Measurements from ENCODE around the gene H1-8.

The H1-8 gene

DNA sequence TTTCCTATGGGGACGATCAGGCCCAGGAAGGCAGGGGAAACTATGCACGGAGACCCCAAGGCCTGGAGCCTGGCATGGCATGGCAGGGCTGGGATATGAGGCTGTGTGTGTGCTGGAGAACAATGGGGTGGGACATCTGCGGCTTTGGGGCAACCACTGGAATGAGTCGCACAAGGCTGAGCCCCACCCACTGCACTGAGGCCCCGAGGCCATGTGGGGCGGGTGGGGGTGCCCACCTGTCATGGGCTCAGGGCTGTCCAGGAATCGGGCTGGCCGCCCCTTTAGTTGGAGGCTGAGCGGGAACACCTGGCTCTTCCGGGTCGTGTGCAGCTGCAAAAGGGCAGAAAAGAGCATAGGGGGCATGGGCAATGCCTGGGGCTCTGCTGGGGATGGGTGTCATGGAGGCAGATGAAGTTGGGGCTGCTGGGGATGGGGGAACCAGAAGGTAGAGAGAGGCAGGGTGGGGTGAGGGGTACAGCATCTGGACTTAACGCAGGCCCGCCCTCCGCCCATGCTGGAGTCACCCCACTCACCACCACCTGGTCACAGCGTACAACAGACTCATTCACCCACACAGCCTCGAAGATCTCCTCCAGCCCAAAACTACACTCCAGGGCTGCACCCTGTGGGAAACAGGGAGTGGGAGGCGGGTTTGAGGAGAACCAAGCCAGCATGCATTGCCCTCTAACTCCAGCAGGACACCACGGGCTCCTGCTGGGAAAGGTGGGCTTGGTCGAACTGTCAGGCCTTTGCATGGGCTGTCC lies 32.4 kb downstream of the H1-8 start:
- DNase-seq: no peak

DNA sequence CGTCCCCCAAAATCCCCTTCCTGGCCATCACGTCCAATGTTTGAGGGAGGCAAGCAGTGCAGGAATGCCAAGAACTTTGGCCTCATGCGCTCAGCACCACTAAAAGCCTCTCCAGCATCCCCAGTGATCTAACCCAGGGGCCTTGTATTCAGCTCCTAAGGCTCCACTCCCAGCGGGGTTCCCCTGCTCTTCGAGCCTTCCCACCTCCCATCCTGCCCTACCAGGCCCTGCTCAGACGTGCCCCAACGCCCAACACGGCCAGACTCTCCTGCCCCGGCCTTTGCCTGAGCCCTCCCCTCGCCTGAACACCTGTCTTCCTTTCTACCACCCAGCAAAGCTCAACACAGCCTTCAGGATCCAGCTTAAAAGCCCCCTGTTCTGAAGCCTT lies 33.0 kb downstream of the H1-8 start:
- no peak for DNase-seq

DNA sequence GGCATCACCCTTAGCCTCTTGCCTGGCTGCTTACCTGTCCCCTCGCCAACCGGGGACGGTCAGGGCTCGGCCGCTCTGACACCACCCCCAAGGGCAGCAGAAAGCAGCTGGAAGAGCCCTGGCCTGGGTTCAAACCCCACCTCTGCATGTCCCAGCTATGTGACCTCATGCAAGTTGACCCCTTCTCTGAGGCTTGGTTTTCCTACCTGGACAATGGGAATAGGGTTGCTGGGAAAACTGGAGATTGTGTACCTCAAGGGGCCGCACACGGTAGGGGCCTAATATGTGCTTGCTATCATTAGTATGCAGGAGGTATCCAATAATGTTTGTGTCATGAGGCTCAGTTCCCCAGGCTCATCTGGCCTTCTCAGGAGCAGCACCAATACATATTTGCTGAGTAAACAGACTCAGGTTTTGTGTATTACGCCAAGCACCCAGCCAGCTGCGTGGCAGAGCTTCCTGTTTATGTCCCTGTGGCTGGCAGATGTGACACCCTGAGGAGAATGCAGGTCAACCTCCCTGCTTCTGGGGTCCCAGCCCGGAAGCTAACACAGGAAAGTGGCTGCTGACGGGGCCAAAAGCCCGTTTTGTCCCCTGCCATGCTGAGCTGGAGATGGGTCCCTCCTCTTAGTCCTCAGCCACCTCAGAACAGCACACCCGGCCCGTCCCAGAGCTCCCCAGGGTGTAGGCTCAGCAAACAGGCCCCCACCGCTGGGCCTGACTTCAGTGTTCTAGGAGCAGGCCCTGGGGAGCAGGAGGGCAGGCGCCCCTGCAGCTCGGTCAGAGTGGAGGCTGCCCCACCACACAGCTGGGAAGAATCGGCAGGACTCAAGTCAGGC lies 33.8 kb downstream of the H1-8 start:
- DNase-seq: peak; percentile 89

DNA sequence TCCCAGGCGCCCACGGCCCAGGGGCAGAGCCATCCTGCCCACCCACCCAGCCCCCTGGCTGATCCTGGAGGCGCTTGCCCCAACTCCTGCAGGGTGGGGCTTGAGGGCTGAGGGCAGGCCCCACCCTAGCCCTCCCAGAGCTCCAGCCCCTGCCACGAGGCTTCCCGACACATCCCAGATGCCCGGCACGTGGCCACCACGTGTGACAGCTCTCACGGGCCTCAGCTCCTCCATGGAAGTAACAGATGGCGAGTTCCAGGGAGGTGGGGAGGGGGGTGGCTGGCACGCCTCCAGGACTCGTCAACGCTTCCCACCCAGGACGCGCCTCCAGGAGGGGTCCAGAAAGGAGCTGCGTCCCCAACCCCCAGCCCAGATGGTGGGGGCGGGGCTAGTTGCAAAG lies 34.4 kb downstream of the H1-8 start:
- DNase-seq: no peak

DNA sequence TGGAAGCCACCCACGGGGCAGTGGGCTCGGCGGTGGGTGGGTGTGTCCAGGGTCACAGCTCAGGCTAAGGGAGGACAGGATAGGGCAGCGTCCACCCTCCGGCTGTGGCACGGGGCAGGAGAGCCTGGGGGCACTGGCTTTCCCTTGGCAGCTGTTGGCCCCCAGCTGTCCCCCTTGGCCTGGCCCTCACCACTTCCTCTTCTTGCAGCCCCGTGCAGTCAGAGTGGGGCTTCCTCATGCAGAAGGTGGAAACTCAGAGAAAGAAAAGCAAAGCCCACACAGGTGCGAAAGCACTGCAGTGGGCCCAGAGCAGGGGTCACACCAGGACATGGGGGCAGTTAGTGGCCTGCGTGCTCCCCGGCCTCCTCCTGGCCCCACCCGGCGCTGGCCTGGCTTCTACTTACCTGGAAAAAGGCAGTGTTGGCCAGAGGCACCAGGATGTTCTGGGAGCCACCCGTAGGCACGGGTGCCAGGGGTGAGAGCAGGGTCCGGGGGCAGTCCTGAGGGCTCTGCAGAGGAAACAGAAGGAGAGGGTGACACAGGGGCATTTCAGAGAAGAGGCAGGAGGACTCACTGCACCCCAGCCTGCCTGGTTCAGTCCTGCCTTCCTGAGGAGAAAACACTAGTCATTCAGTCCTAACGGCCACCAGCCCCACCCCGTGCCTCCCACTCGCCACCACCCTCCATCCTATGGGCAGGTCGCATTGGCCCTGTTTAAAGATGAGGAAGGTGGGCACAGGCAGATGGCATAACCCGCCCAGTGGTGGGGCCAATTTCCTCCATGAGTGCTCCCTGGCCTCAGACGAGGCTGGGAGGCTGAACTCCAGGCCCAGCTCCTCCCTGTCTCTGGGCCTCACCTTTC lies 35.2 kb downstream of the H1-8 start:
- no peak for DNase-seq

DNA sequence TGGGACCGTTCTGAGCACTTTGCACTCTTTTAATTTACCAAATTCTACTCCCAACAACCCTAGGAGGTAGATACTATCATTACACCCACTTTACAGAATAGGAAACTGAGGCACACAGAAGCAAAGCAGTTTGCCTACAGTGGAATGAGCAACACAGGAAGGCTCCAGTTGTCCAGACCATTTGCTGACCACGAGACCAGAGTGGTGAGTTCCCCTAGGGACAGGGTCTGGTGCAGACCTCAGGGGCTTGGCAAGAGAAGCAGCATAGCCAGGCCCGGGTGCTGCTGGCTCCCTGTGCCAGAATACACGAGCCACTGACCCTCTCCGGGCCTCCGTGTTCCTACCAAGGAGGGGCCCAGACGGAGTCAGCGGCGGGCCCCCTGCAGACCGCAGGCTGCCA lies 37.0 kb downstream of the H1-8 start:
- DNase-seq: no peak

DNA sequence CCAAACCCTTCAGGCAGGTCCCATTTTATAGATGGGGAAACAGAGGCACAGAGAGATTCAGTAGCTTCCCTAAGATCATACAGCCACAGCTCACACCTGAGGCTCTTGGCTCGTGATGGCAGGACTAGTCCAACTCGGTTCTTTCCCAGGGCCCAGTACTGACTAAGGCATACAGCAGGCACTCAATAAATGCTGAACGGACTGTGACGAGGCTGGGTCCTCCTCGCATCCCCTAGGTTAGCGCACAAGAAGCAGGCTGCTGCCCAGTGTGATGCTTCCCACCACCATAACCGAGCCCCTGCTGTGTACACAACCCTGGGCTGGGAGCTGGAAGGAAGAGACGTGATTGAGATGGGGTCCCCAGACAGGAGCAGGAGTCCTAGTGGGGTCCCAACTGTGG lies 38.6 kb downstream of the H1-8 start:
- no peak for DNase-seq

DNA sequence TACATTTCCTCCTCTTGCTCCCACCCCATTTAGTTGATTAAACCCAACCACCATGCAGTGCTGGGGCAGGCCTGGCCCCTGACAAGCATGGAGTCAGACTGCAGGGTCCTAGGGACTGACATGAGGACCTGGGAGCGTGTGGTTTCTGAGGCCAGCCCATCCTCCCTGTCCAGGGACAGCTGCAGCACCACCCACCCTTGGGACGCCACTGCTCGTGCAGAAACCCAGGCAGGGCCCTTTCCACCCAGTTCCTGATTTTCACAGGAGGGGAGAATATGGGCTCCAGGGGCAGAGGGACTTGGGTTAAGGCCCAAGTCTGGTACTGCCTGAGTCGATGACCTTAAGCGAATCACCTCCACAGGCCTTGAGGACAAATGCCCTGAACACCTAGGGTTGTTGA lies 39.8 kb downstream of the H1-8 start:
- DNase-seq: no peak

DNA sequence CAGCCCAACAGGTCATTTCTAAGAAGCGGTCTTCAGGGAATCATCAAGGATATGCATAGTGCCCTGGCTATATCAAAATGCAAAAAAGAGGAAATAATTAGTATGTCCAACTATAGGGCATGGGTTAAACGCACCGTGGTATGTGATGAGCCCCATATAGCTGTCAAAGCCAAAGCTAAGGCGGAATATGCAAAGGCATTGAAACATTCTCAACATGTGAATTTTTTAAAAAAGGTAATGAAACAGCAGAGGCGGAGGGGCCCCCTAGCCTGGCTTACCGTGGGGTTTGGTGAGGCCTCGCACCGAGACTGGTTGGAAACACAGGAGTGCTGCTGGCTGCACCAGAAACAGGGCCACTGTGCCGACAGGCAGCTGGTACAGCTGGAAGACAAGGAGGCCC lies 40.3 kb downstream of the H1-8 start:
- no peak for DNase-seq

DNA sequence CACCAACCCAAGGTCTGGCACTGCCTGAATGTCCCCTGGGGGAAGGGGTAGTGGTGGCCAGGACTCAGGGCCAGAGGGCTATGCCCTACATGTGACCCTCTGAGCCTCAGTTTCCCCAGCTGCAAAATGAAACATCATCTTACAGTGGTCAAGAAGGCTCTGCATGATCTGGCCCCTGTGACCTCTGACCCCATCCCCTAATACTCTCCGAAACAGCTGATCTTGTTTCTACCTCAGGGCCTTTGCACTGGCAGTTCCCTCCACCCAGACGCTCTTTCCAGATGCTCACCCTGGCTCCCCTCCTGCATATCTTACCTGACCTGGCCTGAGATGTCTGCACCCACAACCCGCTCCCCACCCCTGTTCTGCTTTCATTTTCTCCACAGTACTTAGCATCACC lies 41.7 kb downstream of the H1-8 start:
- DNase-seq: no peak

DNA sequence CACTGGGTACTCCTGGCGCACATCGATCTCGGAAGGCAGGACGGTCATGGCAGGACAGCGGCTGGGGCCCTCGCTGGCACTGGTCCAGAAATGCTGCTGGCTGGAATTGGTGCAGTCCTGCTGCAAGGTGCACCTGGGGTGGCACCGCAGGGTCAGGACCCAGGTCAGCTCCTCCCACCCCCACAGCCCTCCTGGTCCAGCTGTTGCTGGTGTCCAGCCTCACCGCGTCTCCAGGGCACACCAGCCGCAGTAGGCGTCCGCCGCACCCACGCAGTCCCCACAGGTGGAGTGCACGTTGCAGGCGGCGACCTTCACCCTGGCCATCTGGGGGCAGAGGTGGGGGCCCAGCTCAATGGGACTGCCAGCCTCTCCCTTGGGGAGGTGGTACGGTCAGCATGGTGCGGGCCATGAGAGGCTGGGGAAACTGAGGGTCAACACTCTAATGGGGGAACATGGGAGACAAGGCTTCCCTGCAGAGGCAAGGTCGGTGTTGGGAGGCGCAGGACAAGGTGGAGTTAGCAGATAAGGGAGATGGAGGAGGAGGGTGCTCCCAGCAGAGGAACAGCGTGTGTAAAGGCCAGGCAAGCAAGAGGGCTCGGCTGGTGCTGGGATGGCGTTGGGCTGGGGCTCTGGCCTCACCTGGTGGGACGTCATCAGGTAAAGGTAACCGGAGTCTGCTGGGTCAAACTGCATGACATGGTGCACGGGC lies 43.1 kb downstream of the H1-8 start:
- no peak for DNase-seq

DNA sequence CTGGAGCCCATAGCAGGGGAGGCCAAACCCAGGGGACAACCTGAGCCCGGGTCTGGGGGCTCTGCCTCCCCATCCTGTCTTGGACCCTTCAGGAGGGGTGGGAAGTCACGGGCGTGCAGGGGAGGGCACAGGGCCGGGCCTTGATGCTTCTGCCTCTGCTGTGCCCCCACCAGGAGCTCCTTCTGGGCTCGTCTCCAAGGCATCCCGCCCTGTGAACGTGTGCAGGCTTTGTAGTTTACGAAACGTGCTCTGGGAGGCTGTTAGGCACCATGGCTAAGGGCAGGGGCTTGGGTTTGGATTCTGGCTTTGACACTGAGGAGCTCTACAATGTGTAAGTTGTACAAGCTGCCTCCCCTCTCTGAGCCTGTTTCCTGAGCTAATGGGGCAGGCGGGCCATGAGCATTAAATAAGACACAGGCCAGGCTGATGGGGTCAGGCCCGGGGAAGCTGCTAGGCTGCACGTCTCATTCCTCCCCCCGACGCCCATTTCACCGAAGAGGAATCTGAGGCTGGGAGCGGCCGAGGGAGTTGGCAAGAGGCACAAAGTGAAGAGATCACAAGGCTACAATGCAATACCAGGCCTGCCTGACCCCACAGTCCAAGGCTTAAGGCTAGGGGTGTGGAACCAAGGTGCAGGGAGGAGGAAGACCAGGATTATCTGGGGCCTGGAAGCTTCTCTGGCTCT lies 43.9 kb downstream of the H1-8 start:
- no peak for DNase-seq

DNA sequence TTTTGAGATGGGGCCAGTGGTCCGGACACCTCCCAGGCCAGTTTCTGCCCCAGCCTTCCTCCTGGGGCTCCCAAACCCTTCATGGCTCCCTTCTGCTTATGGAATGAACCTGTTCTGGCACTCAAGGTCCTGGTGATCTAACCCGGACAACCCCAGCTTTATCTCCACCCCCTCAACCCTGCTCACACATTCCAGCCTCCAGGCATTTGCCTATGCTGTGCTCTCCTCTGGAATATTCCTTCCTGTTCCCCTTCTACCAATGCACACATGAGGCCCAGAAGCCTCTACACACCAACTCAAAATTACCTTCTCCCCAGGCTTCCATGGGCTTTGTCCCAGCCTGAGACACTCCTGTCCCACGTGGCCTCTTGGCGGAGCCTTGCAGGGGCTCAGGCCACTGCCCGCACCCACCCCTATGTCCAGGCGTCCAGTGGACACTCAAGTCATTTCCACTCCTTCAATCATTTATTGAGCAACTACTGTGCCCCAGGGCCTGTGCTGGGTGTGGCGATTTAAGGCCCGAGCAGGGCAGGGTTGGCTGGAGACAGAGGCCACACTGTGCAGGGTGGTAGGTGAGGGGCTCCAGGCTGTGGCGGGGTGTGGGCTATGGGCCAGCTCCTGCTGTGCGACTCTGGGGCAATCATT lies 44.7 kb downstream of the H1-8 start:
- no peak for DNase-seq

DNA sequence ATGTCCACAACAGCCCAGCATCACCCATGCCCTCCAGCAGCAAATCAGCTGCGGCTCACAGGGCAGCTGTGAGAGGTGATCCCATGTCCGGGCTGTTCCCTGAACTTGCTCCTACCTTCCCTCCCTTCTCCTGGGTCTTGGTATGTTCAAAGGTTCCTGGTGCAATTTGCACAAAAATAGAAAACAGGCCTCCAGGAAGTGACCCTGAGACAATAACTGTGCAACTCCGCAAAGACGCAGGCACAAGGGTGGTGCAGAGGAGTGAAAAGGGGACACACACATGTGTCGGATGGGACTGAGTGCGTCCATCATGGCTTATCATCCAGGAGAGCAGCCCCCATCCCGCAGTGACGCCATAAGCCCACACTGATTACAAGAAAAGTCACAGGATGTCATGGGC lies 47.2 kb downstream of the H1-8 start:
- DNase-seq: no peak

DNA sequence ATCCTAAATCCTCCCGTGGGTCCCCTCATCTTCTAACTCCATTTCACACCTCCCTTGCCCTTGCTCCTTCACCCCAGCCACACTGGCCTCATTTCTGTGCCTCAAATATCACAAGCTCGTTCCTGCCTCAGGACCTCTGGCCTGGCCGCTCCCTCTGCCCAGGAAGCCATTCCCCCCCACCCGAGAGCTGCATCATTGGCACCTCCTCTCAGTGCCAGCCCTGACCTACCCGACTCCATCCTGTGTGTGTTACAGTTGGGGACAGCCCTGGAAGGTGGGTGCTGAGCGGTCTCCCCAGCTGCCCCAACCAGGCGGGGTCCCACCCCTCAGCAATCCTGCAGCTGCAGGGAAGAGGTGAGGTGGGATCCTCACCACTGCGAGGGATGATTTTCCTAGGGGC lies 49.0 kb downstream of the H1-8 start:
- no peak for DNase-seq

DNA sequence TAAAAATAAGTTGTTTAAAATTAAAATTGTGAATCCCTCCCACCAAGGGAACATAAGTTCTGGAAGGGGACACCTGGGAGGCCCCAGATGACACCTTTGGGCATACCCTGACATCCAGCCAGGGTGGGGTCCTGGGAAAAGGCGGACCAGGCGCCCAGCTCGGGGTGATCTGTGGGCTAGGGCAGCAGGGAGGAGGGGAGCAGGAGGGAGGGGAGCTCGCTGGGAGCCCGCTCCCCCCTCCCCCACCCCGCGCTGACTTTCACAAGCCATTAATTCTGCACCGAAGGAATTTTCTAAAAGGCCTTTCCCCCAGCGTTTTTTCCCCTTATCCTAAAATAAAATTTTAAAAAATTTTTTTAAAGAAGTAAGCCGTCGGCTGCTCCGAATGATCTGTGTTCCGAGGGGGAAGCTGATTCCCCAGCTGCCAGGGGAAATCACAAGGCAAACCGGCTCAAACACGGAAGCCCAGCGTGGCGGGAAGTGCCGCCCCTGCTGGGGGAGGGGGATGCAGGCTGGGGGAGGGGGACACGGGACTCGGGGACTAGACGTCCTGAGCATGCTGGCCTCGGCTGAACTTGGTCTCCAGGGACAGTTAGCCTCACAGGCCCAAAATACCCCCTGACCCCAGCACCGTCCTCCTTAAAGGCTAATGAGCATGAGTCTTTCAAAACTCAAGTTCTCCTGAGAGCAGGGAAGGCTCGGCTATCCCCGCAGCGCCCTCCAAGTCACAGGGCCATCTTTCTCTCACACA lies 49.6 kb downstream of the H1-8 start:
- DNase-seq: no peak

DNA sequence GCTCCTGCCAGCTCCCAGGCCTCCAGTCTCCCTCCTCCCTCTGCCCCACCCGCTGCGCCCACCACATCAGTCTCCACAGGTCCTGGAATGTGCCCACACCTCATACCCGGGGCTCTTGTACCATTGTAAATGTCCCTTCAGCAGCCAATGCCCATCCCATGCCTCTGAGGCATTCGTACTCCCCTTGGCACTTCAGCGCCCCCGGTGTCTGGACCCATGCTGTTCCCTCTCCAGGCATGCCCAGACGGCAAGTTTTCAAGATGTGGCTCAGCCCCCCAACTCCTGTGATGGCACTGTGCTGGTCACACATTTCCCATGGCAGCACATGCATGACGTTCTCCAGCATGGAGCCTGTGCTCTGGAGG lies 50.2 kb downstream of the H1-8 start:
- DNase-seq: no peak

DNA sequence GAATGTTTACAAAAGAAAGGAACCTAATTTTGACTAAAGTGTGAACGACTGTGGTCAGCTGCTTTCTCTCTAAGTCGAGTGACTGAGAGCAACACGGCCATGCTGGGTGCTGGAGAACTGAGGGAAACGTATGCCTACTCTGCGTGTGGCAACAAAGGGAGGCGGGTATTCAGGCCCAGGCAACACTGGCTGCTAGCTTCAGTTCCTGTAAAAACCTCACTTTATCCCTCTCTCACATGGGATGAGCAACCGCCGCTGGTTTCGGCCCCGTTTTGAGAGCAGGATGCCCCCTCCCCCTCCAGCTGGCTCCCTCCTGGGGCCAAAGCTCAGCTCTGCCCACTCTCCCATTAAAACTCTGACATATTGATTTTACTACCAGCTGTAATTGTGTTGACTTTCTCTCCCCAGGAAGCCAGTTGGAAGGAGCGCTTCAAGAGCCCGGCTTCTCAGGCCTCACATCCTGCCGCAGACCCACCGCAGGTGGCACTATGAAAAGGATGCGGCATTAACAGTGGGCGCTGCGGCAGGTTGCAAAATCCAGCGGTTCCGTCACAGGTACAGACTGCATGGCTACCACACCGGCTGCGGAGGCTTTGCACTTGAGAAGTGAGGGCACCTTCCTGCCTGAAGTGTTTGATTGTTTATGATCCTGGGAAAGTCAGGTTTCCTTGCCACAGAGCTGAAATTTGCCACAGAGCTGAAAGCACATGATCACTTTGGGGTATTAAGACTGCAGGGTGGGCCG lies 50.8 kb downstream of the H1-8 start:
- peak; percentile 65 for DNase-seq

DNA sequence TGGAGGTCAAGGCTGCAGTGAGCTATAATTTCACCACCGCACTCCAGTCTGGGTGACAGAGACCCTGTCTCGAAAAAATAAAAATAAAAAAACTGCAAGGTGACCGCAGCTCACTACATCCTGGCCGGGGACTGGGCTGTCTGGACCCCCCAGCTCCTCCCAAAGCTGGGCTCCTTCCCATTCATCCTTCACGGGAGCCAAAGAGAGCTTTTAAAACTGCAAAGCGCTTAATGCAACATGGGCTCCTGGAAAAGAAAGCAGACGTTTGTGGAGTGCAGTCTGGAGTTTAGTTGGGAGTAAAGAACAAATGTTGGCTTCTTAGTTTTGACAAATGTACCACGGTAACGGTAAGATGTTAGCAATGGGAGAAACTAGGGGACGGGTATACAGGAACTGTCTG lies 51.4 kb downstream of the H1-8 start:
- no peak for DNase-seq

DNA sequence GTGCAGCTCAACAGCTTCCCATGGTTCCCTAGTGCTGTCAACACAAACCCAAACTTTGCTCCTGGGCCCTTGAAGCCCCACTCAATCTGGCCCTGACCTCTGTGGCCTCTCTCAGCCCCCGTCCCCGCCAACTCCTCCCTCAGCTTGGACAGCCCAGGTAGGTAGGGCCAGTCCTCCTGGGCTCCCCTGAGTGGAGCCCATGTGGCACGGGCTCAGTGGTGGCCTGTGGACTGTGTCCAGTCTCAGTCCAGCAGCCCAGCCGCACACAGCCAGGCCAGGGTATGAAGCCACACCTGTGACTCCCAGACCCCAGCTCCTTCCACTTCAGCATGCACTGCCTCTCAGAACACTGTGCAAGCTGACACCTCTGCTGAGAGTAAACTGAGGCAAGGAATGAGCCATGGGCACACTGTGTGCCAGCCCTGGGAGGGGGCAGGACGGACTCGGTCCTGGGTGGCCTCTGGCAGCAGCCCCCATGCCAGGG lies 52.0 kb downstream of the H1-8 start:
- no peak for DNase-seq

All from central memory CD4-positive, alpha-beta T cell (primary cell).